PC-9 (cell line): ENCODE data around the gene CRTC1. TPM values are rescaled to one million over a fixed set of nuclear protein-coding genes. Genes with fewer than 3 reads are reported as not detected.

Experiments used
- BruUV-seq: library from RNA; stranded (reverse); fragments of 400-500 nt; replicated peaks from 2 replicates; lab custom pipeline; 2021; lab: Mats Ljungman, UMichigan
- CTCF ChIA-PET: fragments of 300-600 bp; sonication (Branson Sonifier 250); formaldehyde crosslinking; loops from one replicate; lab custom pipeline; 2022; ENCODE audit warnings: antibody characterized with exemption; lab: Charles Lee
- POLR2A ChIA-PET: fragments of 300-600 bp; sonication (Branson Sonifier 250); formaldehyde crosslinking; loops from one replicate; lab custom pipeline; 2022; ENCODE audit warnings: antibody characterized with exemption; ENCODE audit not compliant: unreplicated experiment; lab: Charles Lee
- DNase-seq, 2 experiments: peaks; one replicate each; pipeline versions ENCODE4 v3.0.0 to v3.0.0-alpha.2; 2015 to 2022; ENCODE audit warnings: mixed read lengths in 1 of 2
- H2AFZ ChIP-seq: fragments of 200-600 bp; sonication (generic); 2 replicates; pipeline ENCODE4 v1.8.1; 2017; ENCODE audit warnings: antibody characterized with exemption
- H3F3A ChIP-seq: fragments of 200-600 bp; sonication (generic); 2 replicates; pipeline ENCODE4 v1.8.1; 2017; ENCODE audit warnings: antibody characterized with exemption, mild to moderate bottlenecking, low read depth; ENCODE audit not compliant: insufficient read depth
- H3K27ac ChIP-seq: fragments of 200-600 bp; sonication (generic); 2 replicates; pipeline ENCODE4 v1.6.1; 2016; ENCODE audit warnings: mixed run types
- H3K27me3 ChIP-seq: fragments of 200-600 bp; sonication (generic); 2 replicates; pipeline ENCODE4 v1.6.1; 2016; ENCODE audit warnings: low read depth, mixed run types; ENCODE audit not compliant: insufficient read depth
- H3K36me3 ChIP-seq: fragments of 200-600 bp; sonication (generic); 2 replicates; pipeline ENCODE4 v1.6.1; 2016; ENCODE audit warnings: low read depth, mixed run types
- H3K4me1 ChIP-seq: fragments of 200-600 bp; sonication (generic); replicated peaks from 2 replicates; pipeline ENCODE4 v1.6.1; 2016; ENCODE audit warnings: mixed run types; ENCODE audit not compliant: insufficient read depth
- H3K4me2 ChIP-seq: fragments of 200-600 bp; sonication (generic); 2 replicates; pipeline ENCODE4 v1.6.1; 2017; ENCODE audit warnings: mixed run types
- H3K4me3 ChIP-seq: fragments of 200-600 bp; sonication (generic); 2 replicates; pipeline ENCODE4 v1.6.1; 2016; ENCODE audit warnings: mixed run types
- H3K79me2 ChIP-seq: fragments of 200-600 bp; sonication (generic); 2 replicates; pipeline ENCODE4 v1.6.1; 2017; ENCODE audit warnings: low read depth, mixed run types
- H3K9me2 ChIP-seq: fragments of 200-600 bp; sonication (generic); 2 replicates; pipeline ENCODE4 v1.8.1; 2017; ENCODE audit warnings: mild to moderate bottlenecking; ENCODE audit not compliant: insufficient read depth
- H3K9me3 ChIP-seq: fragments of 200-600 bp; sonication (generic); 2 replicates; pipeline ENCODE4 v1.8.1; 2016; ENCODE audit warnings: low read depth; ENCODE audit not compliant: insufficient read depth
- H4K20me1 ChIP-seq: fragments of 200-600 bp; sonication (generic); 2 replicates; pipeline ENCODE4 v1.8.1; 2017; ENCODE audit not compliant: insufficient read depth
- EZH2 ChIP-seq: fragments of 200-600 bp; sonication (generic); IDR thresholded peaks from 2 replicates; pipeline ENCODE4 v1.8.0; 2017; ENCODE audit warnings: antibody characterized with exemption, low read depth
- intact Hi-C: fragments of 100-400 bp; cut with micrococcal nuclease; formaldehyde crosslinking; loops from one replicate; pipeline ENCODE4 v1.10.0; 2022; ENCODE audit not compliant: unreplicated experiment
- total RNA-seq: library from RNA; stranded (reverse); gene quantifications from 2 replicates; pipeline ENCODE4 v1.2.3, GENCODE V29; 2021
- TF ChIP-seq, protein P1 (sequence below): fragments of 200-600 bp; sonication (generic); conservative IDR thresholded peaks from 2 replicates; pipeline ENCODE4 v1.6.1; 2017; ENCODE audit warnings: mixed run types, antibody characterized with exemption, mild to moderate bottlenecking, moderate library complexity

The CRTC1 gene
- total RNA-seq, 1 experiment from 2014 or later, result 16.6 TPM

DNA sequence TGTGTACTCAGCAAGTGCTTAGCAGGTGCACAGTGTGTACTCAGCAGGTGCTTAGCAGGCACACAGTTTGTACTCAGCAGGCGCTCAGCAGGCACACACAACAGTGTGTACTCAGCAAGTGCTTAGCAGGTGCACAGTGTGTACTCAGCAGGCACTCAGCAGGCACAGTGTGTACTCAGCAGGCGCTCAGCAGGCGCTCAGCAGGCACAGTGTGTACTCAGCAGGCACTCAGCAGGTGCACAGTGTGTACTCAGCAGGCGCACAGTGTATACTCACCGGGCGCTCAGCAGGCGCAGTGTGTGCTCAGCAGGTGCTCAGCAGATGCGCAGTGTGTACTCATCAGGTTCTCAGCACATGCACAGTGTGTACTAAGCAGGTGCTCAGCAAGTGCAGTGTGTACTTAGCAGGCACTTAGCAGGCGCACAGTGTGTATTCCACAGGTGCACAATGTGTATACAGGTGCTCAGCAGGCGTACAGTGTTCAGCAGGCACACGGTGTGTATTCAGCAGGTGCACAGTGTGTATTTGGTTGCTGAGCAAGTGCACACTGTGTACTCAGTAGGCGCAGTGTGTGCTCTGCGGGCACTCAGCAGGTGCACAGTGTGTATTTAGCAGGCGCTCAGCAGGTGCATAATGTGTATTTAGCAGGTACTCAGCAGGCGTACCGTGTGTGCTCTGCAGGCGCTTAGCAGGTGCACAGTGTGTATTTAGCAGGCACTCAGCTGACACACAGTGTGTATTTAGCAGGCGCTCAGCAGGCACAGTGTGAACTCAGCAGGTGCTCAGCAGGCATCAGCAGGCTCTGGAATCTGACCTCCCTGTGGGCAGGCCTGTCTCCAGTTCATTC is 15.1 kb downstream of the CRTC1 start:
- H3K4me1 ChIP-seq, result peaks cover 12% of the 10 kb centered on the region; the same call in 1 of the 2 replicates
- H3K9me2 ChIP-seq, result no peaks in the 10 kb centered on the region
- TF ChIP-seq, protein P1, sequence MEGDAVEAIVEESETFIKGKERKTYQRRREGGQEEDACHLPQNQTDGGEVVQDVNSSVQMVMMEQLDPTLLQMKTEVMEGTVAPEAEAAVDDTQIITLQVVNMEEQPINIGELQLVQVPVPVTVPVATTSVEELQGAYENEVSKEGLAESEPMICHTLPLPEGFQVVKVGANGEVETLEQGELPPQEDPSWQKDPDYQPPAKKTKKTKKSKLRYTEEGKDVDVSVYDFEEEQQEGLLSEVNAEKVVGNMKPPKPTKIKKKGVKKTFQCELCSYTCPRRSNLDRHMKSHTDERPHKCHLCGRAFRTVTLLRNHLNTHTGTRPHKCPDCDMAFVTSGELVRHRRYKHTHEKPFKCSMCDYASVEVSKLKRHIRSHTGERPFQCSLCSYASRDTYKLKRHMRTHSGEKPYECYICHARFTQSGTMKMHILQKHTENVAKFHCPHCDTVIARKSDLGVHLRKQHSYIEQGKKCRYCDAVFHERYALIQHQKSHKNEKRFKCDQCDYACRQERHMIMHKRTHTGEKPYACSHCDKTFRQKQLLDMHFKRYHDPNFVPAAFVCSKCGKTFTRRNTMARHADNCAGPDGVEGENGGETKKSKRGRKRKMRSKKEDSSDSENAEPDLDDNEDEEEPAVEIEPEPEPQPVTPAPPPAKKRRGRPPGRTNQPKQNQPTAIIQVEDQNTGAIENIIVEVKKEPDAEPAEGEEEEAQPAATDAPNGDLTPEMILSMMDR, result no peak
- TF ChIP-seq EZH2, result no peak
- DNase-seq, result no peak
- no peak overlapping the region for H3K4me2 ChIP-seq
- no peaks in the 10 kb centered on the region for H3K9me3 ChIP-seq
- H3F3A ChIP-seq, result peaks cover 8% of the 10 kb centered on the region; the same call in 1 of the 2 replicates
- intact Hi-C loops, result no loop called here
- H3K27ac ChIP-seq, result no peak overlapping the region
- POLR2A ChIA-PET, result no interaction called here
- H4K20me1 ChIP-seq, result peaks cover 44% of the 10 kb centered on the region
- CTCF ChIA-PET, result interaction anchor here (0.6 kb wide), 1 partner anchor 1171 kb away, joined by 5 read pairs; no protein-coding TSS in a partner anchor
- no peak overlapping the region for H2AFZ ChIP-seq
- H3K79me2 ChIP-seq, result peaks cover 21% of the 10 kb centered on the region; the same call in 1 of the 2 replicates
- H3K27me3 ChIP-seq, result no peaks in the 10 kb centered on the region
- no peaks in the 10 kb centered on the region for H3K36me3 ChIP-seq
- H3K4me3 ChIP-seq, result no peak overlapping the region
- no TSS peak for BruUV-seq

DNA sequence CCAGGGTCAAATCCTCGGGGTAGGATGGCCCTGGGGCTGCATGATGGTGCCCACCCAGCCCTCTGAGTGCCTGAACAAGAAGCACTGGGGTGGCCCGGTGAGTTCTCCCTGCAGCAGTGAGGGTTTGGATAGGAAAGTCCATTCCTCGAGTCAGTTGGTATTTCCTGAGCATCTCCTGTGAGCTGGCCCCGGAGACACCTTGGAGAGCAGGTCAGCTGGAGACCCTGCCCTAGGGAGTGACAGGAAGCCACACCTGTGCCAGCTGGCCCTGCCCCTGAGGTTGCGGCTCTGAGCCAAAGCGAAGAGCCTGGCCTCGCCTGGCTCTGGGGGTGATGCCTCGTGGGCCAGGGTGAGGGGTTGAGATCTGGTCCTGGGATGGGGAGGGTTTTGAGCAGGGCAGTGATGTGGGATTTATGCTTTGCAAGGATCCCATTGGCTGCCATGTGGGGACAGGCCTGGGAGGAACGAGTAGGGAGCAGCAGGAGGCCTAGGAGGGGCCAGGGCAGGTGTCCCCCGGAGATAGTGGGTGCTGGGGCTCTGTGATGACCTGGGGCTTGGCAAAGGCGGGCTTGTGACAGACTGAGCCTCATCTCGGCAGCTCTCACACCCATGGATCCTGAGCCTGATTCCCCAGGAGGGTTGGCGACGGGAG is 16.0 kb downstream of the CRTC1 start:
- TF ChIP-seq EZH2, result no peak
- TF ChIP-seq, protein P1, result no peak
- Histone ChIP-seq H3K4me3 (no peak overlapping the region), H3K27ac (no peak overlapping the region), H2AFZ (no peak overlapping the region), H3K4me1 (peaks cover 12% of the 10 kb centered on the region; the same call in 1 of the 2 replicates), H3K36me3 (no peaks in the 10 kb centered on the region), H3K9me3 (no peaks in the 10 kb centered on the region), H3F3A (peaks cover 8% of the 10 kb centered on the region; the same call in 1 of the 2 replicates), H3K27me3 (no peaks in the 10 kb centered on the region), H3K4me2 (no peak overlapping the region), H4K20me1 (peaks cover 47% of the 10 kb centered on the region), H3K79me2 (peaks cover 21% of the 10 kb centered on the region; the same call in 1 of the 2 replicates), H3K9me2 (no peaks in the 10 kb centered on the region)
- intact Hi-C loops, result no loop called here
- no TSS peak for BruUV-seq
- CTCF ChIA-PET, result no interaction called here
- peak in 1 of 2 experiments; percentile 33 for DNase-seq
- POLR2A ChIA-PET, result no interaction called here

DNA sequence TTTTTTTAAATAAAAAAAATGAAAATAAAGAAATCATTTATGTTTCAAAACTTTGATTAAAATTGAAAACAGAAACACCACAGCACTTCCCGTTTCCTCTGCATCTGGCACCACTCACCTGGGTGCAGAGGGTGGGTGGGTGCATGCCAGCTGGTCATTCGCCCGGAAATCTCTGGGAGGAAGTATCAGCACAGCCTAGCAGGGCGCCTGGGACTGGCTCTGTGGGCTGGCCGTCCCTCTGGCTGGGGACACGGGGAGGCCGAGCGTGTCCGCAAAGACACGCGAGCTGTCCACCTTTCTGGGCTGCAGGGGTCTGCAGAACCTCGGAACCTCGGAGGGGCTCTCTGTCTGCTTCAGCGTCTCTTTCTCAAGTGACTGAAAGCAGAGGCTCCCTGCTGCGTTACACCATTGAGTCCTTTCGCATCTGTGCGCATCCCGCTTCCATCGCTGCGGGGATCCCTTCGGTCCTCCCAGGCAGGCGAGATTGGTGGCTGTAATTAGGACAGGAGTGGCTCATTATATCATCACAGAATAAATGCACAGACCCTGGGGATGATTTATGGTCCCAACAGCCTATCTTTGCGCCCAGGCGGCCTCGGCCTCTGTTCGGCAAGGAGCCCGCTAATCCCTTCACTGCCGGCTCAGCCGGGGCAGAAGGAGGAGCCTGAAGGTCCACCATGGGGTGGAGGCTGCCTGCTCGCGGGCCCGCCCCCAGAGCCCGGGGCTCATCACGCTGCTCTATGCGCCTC is 17.2 kb downstream of the CRTC1 start:
- no peaks in the 10 kb centered on the region for H3K36me3 ChIP-seq
- H3K4me1 ChIP-seq, result peaks cover 12% of the 10 kb centered on the region; the same call in 1 of the 2 replicates
- H3K27me3 ChIP-seq, result no peaks in the 10 kb centered on the region
- H3K9me2 ChIP-seq, result no peaks in the 10 kb centered on the region
- POLR2A ChIA-PET, result no interaction called here
- H3F3A ChIP-seq, result peaks cover 8% of the 10 kb centered on the region; the same call in 1 of the 2 replicates
- no peak overlapping the region for H2AFZ ChIP-seq
- H3K9me3 ChIP-seq, result no peaks in the 10 kb centered on the region
- no peak for DNase-seq
- no peak for TF ChIP-seq EZH2
- TF ChIP-seq, protein P1, result no peak
- no peak overlapping the region for H3K27ac ChIP-seq
- CTCF ChIA-PET, result no interaction called here
- peaks cover 48% of the 10 kb centered on the region for H4K20me1 ChIP-seq
- no peak overlapping the region for H3K4me2 ChIP-seq
- H3K4me3 ChIP-seq, result no peak overlapping the region
- intact Hi-C loops, result no loop called here
- peaks cover 13% of the 10 kb centered on the region; the same call in 1 of the 2 replicates for H3K79me2 ChIP-seq
- no TSS peak for BruUV-seq
